IPS-18c (cell line): ENCODE data around the gene CORIN.

ENCODE experiments used
- H3K4me3 ChIP-seq: 2 replicates; pipeline ENCODE4 v1.7.0; 2013; ENCODE audit warnings: low read depth, mild to moderate bottlenecking, low read length, moderate library complexity; ENCODE audit not compliant: insufficient read depth
- H3K9me3 ChIP-seq: one replicate; pipeline ENCODE4 v1.6.1; 2013; ENCODE audit warnings: mild to moderate bottlenecking, low read length, moderate library complexity; ENCODE audit not compliant: control insufficient read depth, insufficient read depth

Gene CORIN

DNA sequence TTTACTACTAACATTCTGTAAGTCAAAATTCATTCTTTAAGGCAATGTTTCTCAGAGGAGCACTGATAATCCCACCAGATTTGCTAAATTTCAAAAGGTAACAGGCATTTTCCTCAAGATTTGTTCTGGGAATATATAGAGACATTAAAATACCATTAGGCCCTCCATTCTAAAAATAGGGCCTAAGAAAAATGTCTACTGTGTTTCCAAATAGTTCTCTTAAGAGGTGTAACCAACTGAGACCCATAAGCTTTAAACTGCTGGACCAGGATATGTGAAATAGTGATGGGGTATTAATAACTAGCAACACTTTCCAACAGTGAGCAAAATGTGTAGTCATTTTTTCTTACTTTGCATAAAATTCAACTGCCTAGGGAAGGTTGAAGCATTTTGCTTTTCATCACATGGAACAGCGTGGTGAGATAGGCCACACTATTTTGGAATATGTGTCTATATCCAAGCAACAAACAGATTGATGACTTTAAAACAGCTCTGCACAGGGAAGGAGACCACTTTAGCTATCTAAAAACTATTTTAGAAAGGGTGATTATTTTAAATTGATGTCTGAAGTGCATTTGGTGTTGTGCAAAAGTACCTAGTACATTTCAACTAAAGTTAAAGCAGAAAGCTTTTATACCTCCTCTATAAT is 89.9 kb downstream of the CORIN start:
- H3K9me3 ChIP-seq = no peaks in the 10 kb centered on the region

DNA sequence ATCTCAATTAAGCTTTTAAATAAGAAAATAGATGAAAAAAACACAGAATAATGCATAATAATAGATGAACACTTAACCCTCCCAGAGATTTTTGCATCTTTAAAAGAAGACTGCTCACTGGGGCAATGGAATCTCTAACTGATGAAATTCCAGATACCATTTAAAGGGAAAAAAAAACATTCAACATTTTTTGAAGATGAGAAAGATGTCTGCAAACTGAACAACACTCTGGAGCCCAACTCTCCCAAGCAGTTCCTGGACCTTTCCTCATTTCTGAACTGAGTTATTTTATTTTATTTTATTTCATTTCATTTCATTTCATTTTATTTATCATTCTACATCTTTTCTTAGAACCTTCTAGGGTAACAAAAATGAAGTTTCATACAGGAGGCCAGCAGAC is 90.7 kb downstream of the CORIN start:
- Histone ChIP-seq H3K9me3 (no peaks in the 10 kb centered on the region), H3K4me3 (no peak overlapping the region)

More for the DNA sequence above, 89.9 kb downstream of the CORIN start:
- H3K4me3 ChIP-seq = no peak overlapping the region

DNA sequence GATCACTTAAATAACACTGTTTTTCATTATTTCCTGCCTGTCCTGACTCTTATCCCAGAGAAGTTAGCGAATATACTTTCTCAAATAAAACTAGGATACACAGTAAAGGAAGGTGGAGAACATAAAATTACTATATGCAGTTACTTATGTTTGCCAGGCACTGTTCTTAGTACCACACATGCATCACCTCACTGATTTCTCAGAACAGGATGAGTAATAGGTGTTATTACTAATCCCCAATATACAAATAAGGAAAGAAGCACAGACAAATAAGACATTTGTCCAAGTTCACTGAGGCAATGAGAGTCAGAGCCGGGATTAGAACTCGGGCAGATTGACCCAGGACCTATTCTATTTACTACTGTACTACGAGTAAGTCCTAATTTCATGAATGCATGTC is 91.7 kb downstream of the CORIN start:
- no peaks in the 10 kb centered on the region for H3K9me3 ChIP-seq
- no peak overlapping the region for H3K4me3 ChIP-seq

DNA sequence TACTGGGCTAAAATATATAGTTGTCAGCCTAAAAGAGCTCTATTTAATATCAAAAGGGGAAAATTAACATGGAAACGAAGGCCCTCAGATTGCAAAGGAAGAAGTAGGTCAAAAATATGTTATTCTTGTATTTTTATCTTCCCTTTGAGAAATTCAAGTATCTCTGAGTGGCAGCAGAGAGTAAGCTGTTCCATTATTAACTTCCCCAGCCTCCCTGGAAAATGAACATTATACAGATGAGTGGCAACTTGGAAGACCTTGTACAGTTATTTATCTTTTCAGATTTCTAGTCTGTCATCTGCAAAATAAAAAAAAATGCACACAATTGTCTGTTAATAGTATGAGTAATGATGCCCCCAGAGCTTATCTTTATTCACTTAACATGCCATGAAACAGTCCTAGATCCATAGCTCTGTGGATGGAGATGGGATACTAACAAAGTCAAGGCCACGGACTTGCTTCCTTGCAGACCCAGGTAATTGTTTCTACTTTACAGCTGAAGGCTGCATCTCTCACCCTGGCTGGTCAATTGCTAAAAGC is 93.0 kb downstream of the CORIN start:
- H3K4me3 ChIP-seq = no peak overlapping the region
- no peaks in the 10 kb centered on the region for H3K9me3 ChIP-seq

DNA sequence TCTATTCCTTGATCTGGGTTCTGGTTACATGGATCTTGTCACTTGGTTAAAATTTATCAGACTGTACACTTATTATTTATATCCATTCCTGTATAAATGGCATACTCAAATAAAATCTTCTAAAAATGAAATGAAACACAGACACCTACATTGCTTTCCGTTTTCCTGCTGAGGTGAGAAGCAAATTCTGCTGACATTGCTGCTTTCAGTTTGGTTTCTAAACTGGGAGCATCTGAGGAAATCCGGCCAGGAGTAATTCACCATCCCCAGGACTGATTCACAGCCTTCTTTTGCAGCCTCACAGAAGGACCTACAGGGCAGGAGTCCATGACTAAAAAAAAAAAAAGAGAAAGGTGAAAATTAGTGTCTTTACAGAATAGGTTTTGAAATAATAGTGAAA is 93.6 kb downstream of the CORIN start:
- Histone ChIP-seq H3K9me3 (no peaks in the 10 kb centered on the region), H3K4me3 (no peak overlapping the region)

DNA sequence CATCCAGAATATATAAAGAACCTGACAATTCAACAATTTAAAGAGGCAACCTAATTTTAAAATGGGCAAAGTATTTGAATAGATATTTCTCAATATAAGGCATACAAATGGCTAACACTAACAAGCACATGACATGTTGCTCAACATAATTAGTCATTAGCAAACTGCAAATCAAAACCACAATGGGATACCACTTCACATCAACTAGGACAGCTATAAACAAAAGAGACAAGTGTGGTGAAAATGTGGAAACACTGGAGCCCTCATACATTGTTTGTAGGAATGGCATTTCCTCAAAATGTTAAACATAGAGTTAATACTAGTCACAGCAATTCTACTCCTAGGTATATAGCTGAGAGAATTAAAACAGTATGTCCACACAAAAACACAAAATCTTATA is 96.7 kb downstream of the CORIN start:
- Histone ChIP-seq H3K4me3 (no peak overlapping the region), H3K9me3 (no peaks in the 10 kb centered on the region)

DNA sequence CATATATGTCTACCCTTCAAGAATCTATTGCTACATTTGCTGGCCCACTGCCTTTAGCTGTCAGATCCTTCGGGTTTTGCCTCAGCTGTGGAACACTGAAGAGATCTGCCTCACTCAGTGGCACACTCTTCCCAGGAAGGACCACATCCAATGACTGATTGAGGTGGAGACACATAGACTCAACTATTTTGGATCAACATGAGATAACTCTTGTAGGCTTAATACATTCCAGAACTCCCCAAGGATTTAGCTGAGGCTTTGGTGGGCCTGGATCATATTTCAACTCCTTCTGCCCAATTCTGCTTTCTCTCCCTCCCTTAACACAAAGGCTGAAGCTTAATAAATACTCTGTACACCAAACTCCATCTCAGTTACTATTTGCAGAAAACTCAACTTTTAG is 100.5 kb downstream of the CORIN start:
- H3K9me3 ChIP-seq = no peaks in the 10 kb centered on the region
- H3K4me3 ChIP-seq = no peak overlapping the region

DNA sequence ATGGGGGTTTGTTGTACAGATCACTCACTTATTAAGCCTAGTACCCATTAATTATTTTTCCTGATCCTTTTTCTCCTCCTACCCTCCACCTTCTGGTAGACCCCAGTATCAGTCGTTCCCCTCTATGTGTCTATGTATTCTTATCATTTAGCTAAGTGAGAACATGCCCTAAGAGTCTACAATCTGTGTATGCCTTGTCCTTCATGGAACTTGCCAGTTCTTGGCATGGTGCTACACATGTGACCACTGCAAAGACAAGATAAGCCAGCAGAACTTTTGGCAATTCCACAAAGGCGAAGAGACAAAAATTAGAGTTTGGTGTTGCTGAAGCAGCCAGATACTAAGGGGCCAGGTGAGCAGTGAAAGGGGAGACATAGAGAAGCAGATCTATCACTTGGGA is 101.3 kb downstream of the CORIN start:
- no peak overlapping the region for H3K4me3 ChIP-seq
- no peaks in the 10 kb centered on the region for H3K9me3 ChIP-seq

DNA sequence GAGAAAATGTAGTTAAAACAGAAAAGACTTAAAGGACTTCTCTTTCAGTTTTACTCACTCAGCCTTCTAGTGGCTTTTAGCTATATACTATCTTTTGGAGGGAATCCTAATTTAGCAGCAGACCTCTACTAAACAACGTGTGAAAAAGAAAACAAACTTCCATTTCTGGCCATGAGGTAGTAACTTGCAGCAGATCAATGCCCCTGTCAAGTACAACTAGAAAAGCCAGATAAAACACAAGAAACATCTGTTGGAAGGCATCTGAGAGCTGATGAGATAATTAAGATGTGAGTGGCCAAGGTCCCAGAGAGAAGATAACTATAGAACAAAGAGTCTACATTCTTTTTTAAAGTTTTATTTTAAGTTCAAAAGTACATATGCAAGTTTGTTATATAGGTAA is 101.7 kb downstream of the CORIN start:
- H3K4me3 ChIP-seq = no peak overlapping the region
- no peaks in the 10 kb centered on the region for H3K9me3 ChIP-seq

DNA sequence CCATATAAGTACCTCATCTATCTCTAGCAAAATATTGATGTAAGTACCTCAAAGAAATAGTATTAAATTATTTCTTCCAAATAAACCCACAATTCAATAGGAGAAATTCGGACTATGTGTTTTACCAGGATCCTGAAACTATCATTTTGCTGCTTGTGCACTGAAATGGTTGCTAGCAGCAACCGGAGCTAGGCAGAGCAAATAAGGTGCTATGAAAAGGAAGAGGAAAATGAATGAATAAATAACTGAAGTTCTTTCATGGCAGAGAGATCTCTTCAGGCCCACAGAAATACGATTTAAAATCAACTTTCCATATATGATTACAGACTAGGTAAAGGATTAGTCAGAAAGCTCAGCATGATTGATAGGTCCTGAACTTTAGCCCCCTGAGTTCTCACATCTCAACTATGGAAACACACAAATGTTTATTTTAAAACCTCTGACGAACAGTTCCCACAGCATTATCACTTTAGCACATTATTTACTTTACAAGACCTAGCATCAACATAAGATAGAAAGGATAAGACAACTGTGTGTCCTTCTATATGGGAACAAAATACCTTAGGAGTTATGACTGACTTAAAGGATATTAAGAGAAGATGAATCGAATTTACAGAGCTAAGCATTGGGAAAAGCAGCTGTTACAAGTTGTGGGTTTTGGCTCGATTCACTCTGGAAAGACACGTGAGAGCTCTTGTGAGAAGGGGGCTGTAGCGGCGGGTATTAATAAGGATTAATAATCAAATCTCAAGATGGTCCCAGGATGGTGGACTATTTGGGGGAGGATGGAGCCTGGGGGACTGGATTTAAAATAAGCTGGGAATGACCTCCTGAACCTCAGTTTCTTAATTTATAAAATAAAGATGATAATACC is 104.3 kb downstream of the CORIN start:
- Histone ChIP-seq H3K4me3 (no peak overlapping the region), H3K9me3 (no peaks in the 10 kb centered on the region)

DNA sequence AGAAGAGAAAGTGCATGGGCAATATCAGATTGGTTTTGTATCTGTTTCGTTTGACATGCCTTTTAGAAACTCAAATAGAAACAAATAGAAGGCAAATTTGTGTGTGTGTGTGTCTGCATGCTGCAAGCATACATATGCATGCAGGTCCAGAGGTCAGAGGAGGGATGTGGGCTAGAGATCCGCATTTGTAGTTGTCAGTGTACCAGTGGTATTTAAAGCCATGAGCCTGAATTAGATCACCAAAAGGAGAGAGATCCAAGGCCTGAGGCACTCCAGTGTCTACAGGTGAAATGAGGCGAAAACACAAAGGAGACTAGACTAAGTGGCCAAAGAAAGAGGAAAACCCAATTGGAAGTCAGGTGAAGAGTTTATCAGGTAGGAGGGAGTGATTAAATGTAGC is 106.7 kb downstream of the CORIN start:
- no peaks in the 10 kb centered on the region for H3K9me3 ChIP-seq
- H3K4me3 ChIP-seq = no peak overlapping the region

DNA sequence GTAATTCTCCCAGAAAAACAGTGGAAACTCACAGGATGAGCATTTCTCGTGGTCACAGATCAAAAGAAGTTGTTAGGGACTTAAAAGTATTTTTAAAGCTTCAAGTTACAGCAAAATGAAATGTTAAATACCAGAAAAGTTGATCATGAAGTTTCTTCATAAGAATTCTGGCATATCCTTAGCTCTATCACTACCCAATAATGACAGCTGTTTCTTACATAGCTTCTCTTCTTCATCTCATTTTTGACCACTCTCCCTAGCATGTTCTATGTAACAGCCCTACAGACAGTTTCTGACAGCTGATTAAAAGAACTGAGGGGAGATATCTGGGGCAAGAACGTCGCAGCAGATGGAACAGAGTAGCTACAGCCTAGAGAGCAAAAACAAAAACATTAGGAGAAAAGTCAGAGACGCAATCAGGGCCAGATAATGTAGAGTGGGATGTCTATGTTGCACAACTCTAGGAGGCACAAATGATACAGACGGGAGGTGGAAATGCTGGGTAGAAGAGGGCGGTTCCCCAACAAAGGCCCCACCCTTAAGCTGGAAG is 108.7 kb downstream of the CORIN start:
- no peak overlapping the region for H3K4me3 ChIP-seq
- no peaks in the 10 kb centered on the region for H3K9me3 ChIP-seq

DNA sequence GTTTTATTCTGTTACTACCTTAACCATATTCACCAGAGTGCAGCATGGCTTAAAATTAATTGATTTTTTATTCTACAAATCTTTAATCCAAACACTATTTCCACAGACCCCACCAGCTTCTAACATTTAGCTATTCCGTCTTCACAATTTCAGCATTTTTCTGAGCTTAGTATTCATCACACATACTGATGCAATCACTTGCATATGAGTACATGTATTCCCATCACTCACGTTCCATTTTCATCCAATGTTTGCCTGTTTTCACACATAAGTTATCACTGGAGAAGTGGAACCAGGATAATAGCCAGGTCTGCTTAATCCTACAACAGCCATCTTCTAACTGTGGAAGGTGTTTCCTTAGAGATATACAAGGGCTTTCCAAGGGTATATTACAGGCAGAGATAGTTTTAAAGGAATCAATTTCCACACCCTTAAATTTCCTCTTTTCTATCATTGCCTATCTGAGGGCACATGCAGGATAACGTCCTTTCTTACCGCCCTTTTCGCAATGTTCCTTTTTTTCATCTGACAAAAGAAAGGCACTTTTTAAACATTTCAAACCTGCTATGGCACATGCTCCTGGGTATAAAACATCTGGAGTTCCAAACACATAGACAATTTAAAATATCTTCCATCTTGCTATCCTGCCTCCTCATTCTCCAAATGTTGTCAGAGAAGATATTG is 115.8 kb downstream of the CORIN start:
- Histone ChIP-seq H3K9me3 (no peaks in the 10 kb centered on the region), H3K4me3 (no peak overlapping the region)

DNA sequence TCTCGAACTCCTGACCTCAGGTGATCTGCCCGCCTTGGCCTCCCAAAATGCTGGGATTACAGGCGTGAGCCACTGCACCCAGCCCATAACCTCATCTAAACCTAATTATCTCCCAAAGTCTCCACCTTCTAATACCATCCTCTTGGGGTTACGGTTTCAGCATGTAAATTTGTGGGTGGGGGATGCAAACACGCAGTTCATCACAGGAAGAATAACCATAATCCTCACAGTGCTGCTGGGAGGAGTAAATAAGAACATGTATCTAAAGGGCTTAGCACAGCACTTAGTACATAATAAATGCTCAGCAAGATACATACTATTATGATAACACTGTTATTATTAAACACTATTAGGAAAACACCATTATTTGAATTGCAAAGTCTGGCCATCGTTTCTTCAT is 116.4 kb downstream of the CORIN start:
- H3K9me3 ChIP-seq = no peaks in the 10 kb centered on the region
- H3K4me3 ChIP-seq = no peak overlapping the region

DNA sequence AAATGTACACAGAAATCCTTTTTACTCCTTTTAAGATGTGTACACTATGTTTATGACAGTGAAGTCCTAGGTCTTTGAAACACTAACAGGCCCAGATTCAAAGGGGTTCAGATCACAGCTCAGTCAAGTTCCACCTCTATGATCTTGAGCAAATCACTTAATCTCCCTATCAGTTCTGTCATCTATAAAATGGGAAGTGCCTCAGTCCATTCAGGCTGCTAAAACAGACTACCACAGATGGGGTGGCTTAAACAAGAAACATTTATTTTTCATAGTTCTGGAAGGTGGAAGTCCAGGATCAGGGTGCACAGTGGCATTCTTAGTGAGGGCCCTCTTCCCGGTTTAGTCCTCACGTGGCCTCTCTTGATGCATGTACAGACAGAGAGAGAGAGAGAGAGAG is 117.1 kb downstream of the CORIN start:
- no peaks in the 10 kb centered on the region for H3K9me3 ChIP-seq
- H3K4me3 ChIP-seq = no peak overlapping the region

DNA sequence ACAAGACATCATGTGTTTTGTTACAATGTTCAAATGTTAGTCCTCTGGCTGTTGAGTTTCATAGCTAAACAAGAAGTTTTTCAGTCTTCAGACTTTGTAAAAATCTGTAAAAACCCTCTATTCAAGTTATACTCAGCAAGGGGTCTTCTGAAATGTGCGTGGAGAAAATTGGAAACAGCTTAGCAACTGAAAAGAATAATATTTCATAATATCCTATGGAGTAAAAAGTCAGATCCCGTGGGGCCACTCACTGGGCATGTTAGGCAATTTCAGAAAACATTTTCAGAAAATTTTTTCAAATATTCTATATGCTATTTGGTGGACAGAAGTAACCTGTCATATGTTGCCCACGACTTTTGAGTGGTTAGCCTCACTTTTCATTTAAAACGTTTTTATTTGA is 118.3 kb downstream of the CORIN start:
- H3K4me3 ChIP-seq = no peak overlapping the region

DNA sequence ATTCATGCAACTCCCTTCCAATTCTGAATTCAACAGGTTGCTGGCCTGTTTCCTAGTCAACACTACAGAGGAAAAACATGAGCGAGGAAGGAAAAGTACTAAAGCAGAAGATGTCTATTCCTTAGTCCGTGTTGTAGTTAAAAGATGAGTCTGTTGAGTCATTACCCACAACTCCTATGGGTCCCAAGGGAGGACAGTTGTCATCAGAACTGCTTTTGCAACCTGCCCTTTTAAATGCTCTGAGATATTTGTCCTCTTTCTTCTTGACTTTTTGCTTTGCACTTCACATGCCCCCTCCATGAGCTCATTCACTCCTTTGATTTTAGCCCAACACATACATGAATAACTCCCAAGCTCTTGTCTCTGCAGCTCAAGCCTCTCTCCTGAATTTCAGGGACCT is 119.2 kb downstream of the CORIN start:
- no peaks in the 10 kb centered on the region for H3K9me3 ChIP-seq
- H3K4me3 ChIP-seq = no peak overlapping the region

More for the DNA sequence above, 118.3 kb downstream of the CORIN start:
- H3K9me3 ChIP-seq = no peaks in the 10 kb centered on the region

DNA sequence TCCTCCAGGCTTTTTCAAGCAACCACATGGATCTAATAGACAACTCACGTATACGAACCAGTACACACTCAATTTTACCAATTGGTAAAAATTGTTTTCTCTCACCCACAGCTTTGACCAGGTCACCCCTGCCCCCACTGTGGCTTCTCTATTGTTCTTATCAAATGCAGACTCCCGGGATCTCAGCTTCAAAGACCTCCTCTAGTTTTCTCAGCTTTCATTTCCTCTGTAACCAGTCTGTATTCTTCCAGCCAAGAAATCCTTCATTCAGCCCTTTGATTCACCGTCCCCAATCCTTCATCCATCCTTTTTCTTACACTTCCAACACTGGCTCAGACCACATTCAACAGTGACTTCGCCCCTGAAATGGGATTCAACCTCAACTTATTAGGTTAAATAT is 120.7 kb downstream of the CORIN start:
- H3K4me3 ChIP-seq = no peak overlapping the region
- H3K9me3 ChIP-seq = no peaks in the 10 kb centered on the region
